CD1c-positive myeloid dendritic cell (primary cell): ENCODE data around the gene OXA1L.
"Not testable (repeated sequence)": the region's sequence is repeated elsewhere in the genome, so short reads cannot be mapped to it uniquely, and the experiment has no call there.

Experiments used
- DNase-seq: peaks from one replicate; pipeline ENCODE4 v3.0.0-alpha.2; 2016; ENCODE audit errors: extremely low spot score

Gene OXA1L

GRCh38 chr14:22798528-22798927 lies 32.0 kb downstream of the OXA1L start:
- peak; percentile 81 for DNase-seq

GRCh38 chr14:22800346-22800745 lies 33.9 kb downstream of the OXA1L start:
- DNase-seq, result peak; percentile 65

- peak; percentile 57 for DNase-seq
These were observed 35.2 kb downstream of the OXA1L start for GRCh38 chr14:22801716-22802115.

GRCh38 chr14:22802860-22803686 lies 36.6 kb downstream of the OXA1L start:
- no peak for DNase-seq

GRCh38 chr14:22803687-22803974 lies 37.1 kb downstream of the OXA1L start:
- DNase-seq, result no peak

GRCh38 chr14:22805235-22805634 lies 38.7 kb downstream of the OXA1L start:
- DNase-seq, result not testable (repeated sequence)

- DNase-seq, result no peak
These were observed 41.1 kb downstream of the OXA1L start for GRCh38 chr14:22807432-22808087.

- DNase-seq, result no peak
These were observed 42.1 kb downstream of the OXA1L start for GRCh38 chr14:22808388-22809209.

- peak; percentile 48 for DNase-seq
These were observed 45.2 kb downstream of the OXA1L start for GRCh38 chr14:22811722-22812121.

GRCh38 chr14:22812744-22813143 lies 46.3 kb downstream of the OXA1L start:
- no peak for DNase-seq

GRCh38 chr14:22813145-22813544 lies 46.7 kb downstream of the OXA1L start:
- DNase-seq, result no peak

GRCh38 chr14:22814373-22814772 lies 47.9 kb downstream of the OXA1L start:
- DNase-seq, result no peak

- peak; percentile 45 for DNase-seq
These were observed 48.6 kb downstream of the OXA1L start, which contains the start of gene SLC7A7 for GRCh38 chr14:22814941-22815713. TSS of gene SLC7A7 (minus strand) at chr14:22815435. CDS start at chr14:22813398, 2,037 bp downstream.

- DNase-seq, result no peak
These were observed 52.9 kb downstream of the OXA1L start for GRCh38 chr14:22819151-22819988.

GRCh38 chr14:22820731-22821130 lies 54.2 kb downstream of the OXA1L start:
- DNase-seq, result no peak

- DNase-seq, result no peak
These were observed 54.9 kb downstream of the OXA1L start for GRCh38 chr14:22821193-22822015.

- DNase-seq, result no peak
These were observed 55.6 kb downstream of the OXA1L start for GRCh38 chr14:22822016-22822570.
